Body of pancreas (tissue), 4 donors: ENCODE data around the gene DMXL1.

ENCODE experiments used
- POLR2A ChIP-seq, 3 donors: fragments of 450-650 bp; IDR thresholded peaks; one replicate each; pipeline ENCODE4 v1.6.1; 2016; ENCODE audit warnings: antibody characterized with exemption in 3 of 3, mild to moderate bottlenecking in 2 of 3
- TF ChIP-seq, protein P1 (sequence below), 7 experiments: fragments of 450-650 bp in 4 of 7; fragments of 200-600 bp in 3 of 7; sonication (generic) in 3 of 7; IDR thresholded peaks; one replicate each; pipeline ENCODE4 v1.5.1; 2016 to 2019; ENCODE audit warnings: antibody characterized with exemption in 7 of 7

DNA sequence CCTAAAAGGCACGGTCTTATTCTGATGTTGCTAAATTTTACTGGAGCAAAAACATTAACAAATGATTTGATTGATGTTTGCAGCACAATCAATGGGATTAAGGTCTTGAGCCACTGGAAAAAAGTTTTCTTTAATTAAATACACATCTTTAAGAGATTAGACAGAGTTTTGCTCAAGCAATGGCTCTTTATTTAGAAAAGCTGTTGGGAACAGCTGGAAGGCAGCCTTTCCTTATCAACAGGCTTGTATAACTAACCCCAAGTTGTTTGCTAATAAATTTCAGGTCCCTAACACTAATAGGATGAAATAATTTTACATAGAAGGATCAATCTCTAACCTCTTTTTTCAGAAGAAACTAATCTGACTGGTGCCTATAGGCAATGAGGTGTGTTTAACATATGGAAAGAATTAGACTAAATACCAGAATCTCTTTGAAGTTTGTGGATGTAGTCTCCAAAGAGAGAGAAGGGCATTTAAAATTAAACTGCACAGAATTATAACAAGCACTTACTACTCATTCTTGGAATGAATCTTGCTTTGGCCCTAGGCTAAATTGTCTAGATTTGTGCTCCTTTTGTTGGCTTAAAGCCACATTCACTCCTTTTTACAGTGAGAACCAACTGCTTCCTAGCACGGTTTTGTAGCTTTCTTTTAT lies 217.6 kb downstream of the DMXL1 start:
- TF ChIP-seq, protein P1, sequence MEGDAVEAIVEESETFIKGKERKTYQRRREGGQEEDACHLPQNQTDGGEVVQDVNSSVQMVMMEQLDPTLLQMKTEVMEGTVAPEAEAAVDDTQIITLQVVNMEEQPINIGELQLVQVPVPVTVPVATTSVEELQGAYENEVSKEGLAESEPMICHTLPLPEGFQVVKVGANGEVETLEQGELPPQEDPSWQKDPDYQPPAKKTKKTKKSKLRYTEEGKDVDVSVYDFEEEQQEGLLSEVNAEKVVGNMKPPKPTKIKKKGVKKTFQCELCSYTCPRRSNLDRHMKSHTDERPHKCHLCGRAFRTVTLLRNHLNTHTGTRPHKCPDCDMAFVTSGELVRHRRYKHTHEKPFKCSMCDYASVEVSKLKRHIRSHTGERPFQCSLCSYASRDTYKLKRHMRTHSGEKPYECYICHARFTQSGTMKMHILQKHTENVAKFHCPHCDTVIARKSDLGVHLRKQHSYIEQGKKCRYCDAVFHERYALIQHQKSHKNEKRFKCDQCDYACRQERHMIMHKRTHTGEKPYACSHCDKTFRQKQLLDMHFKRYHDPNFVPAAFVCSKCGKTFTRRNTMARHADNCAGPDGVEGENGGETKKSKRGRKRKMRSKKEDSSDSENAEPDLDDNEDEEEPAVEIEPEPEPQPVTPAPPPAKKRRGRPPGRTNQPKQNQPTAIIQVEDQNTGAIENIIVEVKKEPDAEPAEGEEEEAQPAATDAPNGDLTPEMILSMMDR (IDR thresholded peaks at IDR 0.05): no peak
- no peak for TF ChIP-seq POLR2A (IDR thresholded peaks at IDR 0.05)
